ENCODE data around the gene PDE6B.

The PDE6B gene

DNA sequence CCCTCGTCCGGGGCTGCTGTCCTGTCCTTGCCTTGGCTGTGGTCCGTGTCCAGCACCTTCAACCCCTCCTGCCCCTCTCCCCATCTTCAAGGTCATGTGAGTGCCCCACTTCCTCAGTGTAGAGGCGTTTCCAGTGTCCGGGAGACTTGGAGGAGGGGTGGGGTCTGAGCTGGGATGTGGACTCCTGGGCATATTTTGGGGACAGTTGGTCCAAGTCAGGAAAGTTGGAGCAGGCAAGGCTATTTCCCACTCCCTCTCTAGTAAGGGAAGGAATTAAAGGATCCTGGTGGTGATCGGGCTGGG is 83.2 kb downstream of the PDE6B start:
- no peak for DNase-seq

- no peak for DNase-seq
Observed at GRCh38 chr4:709348-709747, 84.0 kb downstream of the PDE6B start.

DNA sequence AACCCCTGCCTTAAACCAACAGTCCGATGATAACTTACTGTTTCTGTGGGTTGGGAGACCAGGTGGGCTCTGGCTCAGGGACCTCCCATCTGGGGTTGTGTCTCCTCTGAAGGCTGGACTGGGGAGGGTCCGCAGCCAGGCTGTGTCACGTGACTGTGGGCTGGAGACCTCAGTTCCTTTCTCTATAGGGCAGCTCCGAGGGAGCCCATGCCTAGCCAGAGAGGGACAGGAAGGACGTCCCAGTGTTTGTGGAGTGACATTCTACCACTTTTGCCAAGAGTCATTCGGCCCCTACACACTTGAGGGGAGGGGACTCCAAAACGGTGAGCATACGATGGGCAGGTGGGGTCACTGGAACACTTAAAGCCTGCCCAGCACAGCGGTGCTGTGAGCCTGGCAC is 84.7 kb downstream of the PDE6B start:
- DNase-seq, result no peak

GRCh38 chr4:710916-711315 is 85.5 kb downstream of the PDE6B start:
- no peak for DNase-seq

DNA sequence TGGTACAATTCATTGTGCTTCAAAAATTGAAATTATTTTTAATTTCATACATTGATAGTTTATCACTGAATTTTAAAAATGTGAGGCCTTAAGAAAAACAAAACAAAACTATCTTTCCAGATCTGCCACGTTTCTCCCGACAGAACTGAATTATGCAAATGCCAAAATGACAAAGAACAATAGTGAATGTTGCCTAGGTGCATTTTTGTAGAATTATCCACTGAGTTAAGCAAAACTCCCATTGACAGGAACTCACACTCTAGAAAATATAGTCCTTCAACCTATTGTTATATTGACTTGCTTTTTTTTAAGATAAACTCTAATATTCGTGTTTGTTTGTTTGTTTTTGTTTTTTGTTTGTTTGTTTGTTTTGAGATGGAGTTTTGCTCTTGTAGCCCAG is 86.7 kb downstream of the PDE6B start:
- DNase-seq, result no peak

DNA sequence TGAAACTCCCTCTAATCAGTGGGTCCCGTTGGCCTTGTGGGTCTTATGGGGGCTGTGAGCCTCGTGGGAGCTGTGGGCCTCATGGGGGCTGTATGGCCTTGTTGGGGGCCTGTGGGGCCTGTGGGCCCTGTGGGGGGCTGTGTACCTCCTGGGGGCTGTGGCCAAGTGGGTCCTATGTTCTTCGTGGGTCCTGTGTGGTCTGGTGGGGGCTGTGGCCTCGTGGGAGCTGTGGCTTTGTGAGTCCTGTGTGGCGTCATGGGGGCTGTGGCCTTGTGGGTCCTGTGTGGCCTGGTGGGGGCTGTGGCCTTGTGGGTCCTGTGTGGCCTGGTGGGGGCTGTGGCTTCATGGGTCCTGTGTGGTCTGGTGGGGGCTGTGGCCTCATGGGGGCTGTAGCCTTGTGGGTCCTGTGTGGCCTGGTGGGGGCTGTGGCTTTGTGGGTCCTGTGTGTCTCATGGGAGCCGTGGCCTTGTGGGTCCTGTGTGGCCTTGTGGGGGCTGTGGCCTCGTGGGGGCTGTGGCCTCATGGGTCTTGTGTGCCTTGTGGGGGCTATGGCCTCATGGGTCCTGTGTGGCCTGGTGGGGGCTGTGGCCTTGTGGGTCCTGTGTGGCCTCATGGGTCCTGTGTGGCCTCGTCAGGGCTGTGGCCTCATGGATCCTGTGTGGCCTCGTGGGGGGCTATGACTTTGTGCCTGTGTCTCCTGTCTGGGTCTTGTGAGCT is 87.7 kb downstream of the PDE6B start:
- no peak for DNase-seq

DNA sequence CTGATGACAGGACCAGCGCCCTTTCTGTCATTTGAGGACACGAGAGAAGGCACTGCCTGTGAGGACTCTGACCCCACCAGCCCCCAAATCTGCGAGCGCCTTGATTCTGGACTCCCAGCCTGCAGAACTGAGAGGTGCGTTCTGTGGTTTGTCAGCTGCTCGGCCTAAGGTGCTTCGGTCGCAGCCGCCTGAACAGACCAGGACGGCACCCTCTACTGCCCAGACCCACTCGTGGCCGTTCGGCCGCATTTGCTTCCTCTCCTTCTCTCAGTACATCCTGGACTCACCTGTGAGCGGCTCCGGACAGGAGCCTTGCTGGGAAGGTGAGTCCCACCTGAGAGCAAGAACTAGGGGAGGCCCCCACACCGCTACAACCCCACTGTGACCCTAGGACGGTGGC is 88.7 kb downstream of the PDE6B start:
- DNase-seq, result no peak

GRCh38 chr4:717601-718320 is 92.4 kb downstream of the PDE6B start:
- DNase-seq, result no peak

DNA sequence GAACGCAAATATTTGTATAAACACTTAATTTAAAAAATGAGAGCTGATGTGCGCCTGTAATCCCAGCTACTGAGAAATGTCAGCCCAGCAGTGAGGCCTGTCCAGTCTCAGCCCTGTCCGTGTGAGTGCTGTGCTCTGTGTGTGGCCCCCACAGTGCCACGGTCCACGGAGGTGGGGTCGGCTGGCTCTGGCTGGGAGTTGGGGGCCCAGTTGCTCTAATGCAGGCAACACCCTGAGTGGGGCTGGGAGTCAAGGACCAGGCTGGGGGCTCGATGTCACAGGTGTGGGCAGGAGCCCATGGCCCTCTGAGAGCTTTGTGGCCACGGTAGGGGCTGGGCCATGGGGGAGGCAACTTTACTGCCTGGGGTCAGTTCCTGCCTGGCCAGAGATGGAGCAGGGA is 93.1 kb downstream of the PDE6B start:
- DNase-seq, result no peak

Measured in T1000 (cell line).